SIG-M5 treated with dmso at 0.1 percent for 504 hours (cell line): Measurements from ENCODE around the gene SMIM11.
"Not testable (repeated sequence)": the region's sequence is repeated elsewhere in the genome, so short reads cannot be mapped to it uniquely, and the experiment has no call there.

Experiments used
- DNase-seq: peaks from one replicate; lab custom pipeline; 2025; ENCODE audit not compliant: unreplicated experiment; lab: John Stamatoyannopoulos, UW

Gene SMIM11

GRCh38 chr21:34407294-34407693 lies 32.0 kb downstream of the SMIM11 start:
- DNase-seq = not testable (repeated sequence)

- not testable (repeated sequence) for DNase-seq
These were observed 42.3 kb downstream of the SMIM11 start for GRCh38 chr21:34417448-34418077.

- not testable (repeated sequence) for DNase-seq
These were observed 48.5 kb downstream of the SMIM11 start, which contains the start of gene SMIM34 for GRCh38 chr21:34423805-34424204. SMIM34 (minus strand) TSS chr21:34423951; CDS start chr21:34423839, 112 bp downstream.

DNA sequence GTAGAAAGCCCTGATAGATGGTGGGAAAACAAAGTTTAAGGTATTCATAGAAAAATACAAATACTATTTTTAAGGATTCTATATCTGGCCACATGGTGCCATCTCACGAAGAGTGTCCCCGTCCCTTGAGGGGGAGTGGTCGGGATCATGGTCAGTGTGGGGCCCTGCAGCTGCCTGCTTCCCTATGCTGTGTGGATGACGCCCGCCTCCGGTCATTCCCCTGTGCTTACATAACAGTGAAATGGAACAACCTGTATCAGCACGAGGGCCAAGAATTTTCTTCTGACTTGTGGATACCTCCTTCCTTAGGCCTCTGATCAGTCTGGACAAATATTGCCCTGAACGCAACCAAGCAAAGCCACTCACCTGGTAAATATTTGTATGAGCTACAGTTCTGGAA lies 52.0 kb downstream of the SMIM11 start:
- DNase-seq = not testable (repeated sequence)

DNA sequence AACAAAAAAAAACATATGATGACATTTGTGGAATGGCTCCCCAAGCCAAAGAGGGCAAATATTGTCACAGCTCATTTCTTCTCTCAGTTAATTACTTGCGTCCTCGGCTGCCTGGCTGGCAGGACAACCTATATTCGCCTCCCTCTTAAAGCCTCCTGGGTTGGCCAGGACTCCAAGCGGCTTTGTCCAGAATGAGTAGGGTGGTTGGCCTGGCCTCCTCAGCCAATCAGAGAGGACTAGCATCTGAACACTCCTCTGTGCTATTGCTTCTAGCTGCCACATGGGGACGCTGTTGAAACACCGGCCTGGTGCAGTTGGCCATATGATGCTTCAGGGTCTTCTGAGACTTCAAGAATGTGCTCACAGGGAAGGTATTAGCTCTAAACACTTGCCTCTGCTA lies 53.1 kb downstream of the SMIM11 start:
- DNase-seq = not testable (repeated sequence)

DNA sequence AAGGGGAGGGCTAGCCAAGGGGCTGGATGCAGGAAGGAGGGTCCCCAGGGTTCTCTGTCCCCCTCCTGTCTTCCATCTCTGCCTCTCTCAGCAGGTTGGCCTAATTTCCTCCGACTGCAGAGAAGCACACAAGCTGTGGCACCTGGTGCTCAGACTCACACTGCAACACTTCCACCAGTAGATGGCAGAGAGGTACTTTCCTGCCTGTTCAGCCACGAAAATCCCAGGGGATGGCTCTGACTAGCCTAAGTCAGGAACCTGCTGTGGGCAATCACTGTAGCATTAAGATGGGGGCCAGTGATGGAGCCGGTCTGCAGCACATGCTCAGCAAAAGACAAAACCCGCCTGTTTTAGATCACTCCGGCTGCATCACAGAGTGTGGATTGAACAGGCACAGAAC lies 54.4 kb downstream of the SMIM11 start:
- DNase-seq = not testable (repeated sequence)
